Measurements from ENCODE around the gene SCRN1. TPM values are rescaled to one million over a fixed set of nuclear protein-coding genes. Genes with fewer than 3 reads are reported as not detected.

The SCRN1 gene
- total RNA-seq, 6 donors from 2014 or later: 13.3 to 45.5 (median 30.5) TPM

GRCh38 chr7:29957521-29958310 lies 31.9 kb downstream of the SCRN1 start:
- TF ChIP-seq EP300 (IDR thresholded peaks at IDR 0.05) (no peak), POLR2A (IDR thresholded peaks at IDR 0.05) (no peak), POLR2AphosphoS5 (IDR thresholded peaks at IDR 0.05) (no peak), CTCF (IDR thresholded peaks at IDR 0.05) (no peak)
- Histone ChIP-seq H3K36me3 (no peaks in the 10 kb centered on the region), H3K27ac (no peak overlapping the region), H3K9me3 (no peaks in the 10 kb centered on the region), H3K4me3 (no peak overlapping the region), H3K4me1 (peaks cover 0 to 9% (median 7%) of the 10 kb centered on the region in 4 donors), H3K27me3 (no peaks in the 10 kb centered on the region)
- no peak for ATAC-seq (ENCODE audit: low FRiP score in 2 of 2)
- peak in 1 of 2 donors; percentile 9 for DNase-seq
- 89 to 91% methylated on average over 8 to 9 of the region's 9 CpGs for WGBS, 2 donors

GRCh38 chr7:29956487-29956836 lies 33.1 kb downstream of the SCRN1 start:
- H3K36me3 ChIP-seq: no peaks in the 10 kb centered on the region
- ATAC-seq (ENCODE audit: low FRiP score in 2 of 2) (no peak), DNase-seq (no peak)
- H3K9me3 ChIP-seq: no peaks in the 10 kb centered on the region
- H3K27ac ChIP-seq: no peak overlapping the region
- 44 to 57% methylated on average over 3 of the region's 3 CpGs for WGBS, 2 donors
- TF ChIP-seq CTCF (IDR thresholded peaks at IDR 0.05) (no peak), POLR2AphosphoS5 (IDR thresholded peaks at IDR 0.05) (no peak), POLR2A (IDR thresholded peaks at IDR 0.05) (no peak), EP300 (IDR thresholded peaks at IDR 0.05) (no peak)
- H3K4me3 ChIP-seq: no peak overlapping the region
- peaks cover 0 to 9% (median 7%) of the 10 kb centered on the region in 4 donors for H3K4me1 ChIP-seq
- H3K27me3 ChIP-seq: no peaks in the 10 kb centered on the region

GRCh38 chr7:29955799-29956486 lies 33.7 kb downstream of the SCRN1 start:
- no peak for TF ChIP-seq EP300 (IDR thresholded peaks at IDR 0.05)
- no peak for TF ChIP-seq POLR2AphosphoS5 (IDR thresholded peaks at IDR 0.05)
- no peak for TF ChIP-seq POLR2A (IDR thresholded peaks at IDR 0.05)
- no peak for TF ChIP-seq CTCF (IDR thresholded peaks at IDR 0.05)
- Histone ChIP-seq H3K27ac (no peak overlapping the region), H3K9me3 (no peaks in the 10 kb centered on the region), H3K36me3 (no peaks in the 10 kb centered on the region), H3K27me3 (no peaks in the 10 kb centered on the region), H3K4me1 (peaks cover 0 to 9% (median 7%) of the 10 kb centered on the region in 4 donors), H3K4me3 (no peak overlapping the region)
- 23 to 34% methylated on average over 8 of the region's 8 CpGs for WGBS, 2 donors
- ATAC-seq (ENCODE audit: low FRiP score in 2 of 2): peak; percentile 48 to 67
- DNase-seq: peak in 1 of 2 donors; percentile 50

GRCh38 chr7:29955075-29955792 lies 34.4 kb downstream of the SCRN1 start:
- Histone ChIP-seq H3K27ac (no peak overlapping the region), H3K27me3 (no peaks in the 10 kb centered on the region), H3K9me3 (no peaks in the 10 kb centered on the region), H3K4me1 (peaks cover 0 to 9% (median 7%) of the 10 kb centered on the region in 4 donors), H3K4me3 (no peak overlapping the region), H3K36me3 (no peaks in the 10 kb centered on the region)
- 85 to 88% methylated on average over 7 of the region's 7 CpGs for WGBS, 2 donors
- ATAC-seq (ENCODE audit: low FRiP score in 2 of 2) (no peak), DNase-seq (no peak)
- no peak for TF ChIP-seq CTCF (IDR thresholded peaks at IDR 0.05)
- TF ChIP-seq POLR2AphosphoS5 (IDR thresholded peaks at IDR 0.05): no peak
- TF ChIP-seq POLR2A (IDR thresholded peaks at IDR 0.05): no peak
- no peak for TF ChIP-seq EP300 (IDR thresholded peaks at IDR 0.05)
